ENCODE results near the gene RAMP3. TPM values are rescaled to one million over a fixed set of nuclear protein-coding genes. Genes with fewer than 3 reads are reported as not detected.

The RAMP3 gene
- total RNA-seq, 1 donor from 2014 or later, result 50.1 TPM

GRCh38 chr7:45138433-45139267 is 18.9 kb upstream of the RAMP3 start:
- intact Hi-C loops (cut with DNase I), result loop anchor here (10.0 kb wide), 1 partner anchor 284 kb away; no protein-coding TSS in a partner anchor
- DNase-seq (ENCODE audit: extremely low spot score in 2 of 2), result no peak
- TF ChIP-seq CTCF (IDR thresholded peaks at IDR 0.05), result no peak
- no peak for TF ChIP-seq POLR2AphosphoS5 (IDR thresholded peaks at IDR 0.05; ENCODE audit: insufficient read depth in 1 of 2, low read depth in 1 of 2)
- no peak for TF ChIP-seq POLR2A (IDR thresholded peaks at IDR 0.05)
- Histone ChIP-seq H3K4me3 (no peak overlapping the region), H3K27me3 (no peaks in the 10 kb centered on the region), H3K36me3 (no peaks in the 10 kb centered on the region), H3K27ac (no peak overlapping the region), H3K4me1 (no peaks in the 10 kb centered on the region), H3K9me3 (no peaks in the 10 kb centered on the region)

GRCh38 chr7:45140827-45141226 is 16.8 kb upstream of the RAMP3 start:
- Histone ChIP-seq H3K9me3 (no peaks in the 10 kb centered on the region), H3K27me3 (no peaks in the 10 kb centered on the region), H3K4me1 (no peaks in the 10 kb centered on the region), H3K27ac (no peak overlapping the region), H3K4me3 (no peak overlapping the region), H3K36me3 (no peaks in the 10 kb centered on the region)
- DNase-seq (ENCODE audit: extremely low spot score in 2 of 2), result no peak
- TF ChIP-seq POLR2AphosphoS5 (IDR thresholded peaks at IDR 0.05; ENCODE audit: insufficient read depth in 1 of 2, low read depth in 1 of 2) (no peak), POLR2A (IDR thresholded peaks at IDR 0.05) (no peak), CTCF (IDR thresholded peaks at IDR 0.05) (no peak)
- intact Hi-C loops (cut with DNase I), result no loop called here

- Histone ChIP-seq H3K4me1 (no peaks in the 10 kb centered on the region), H3K36me3 (no peaks in the 10 kb centered on the region), H3K27me3 (no peaks in the 10 kb centered on the region), H3K27ac (no peak overlapping the region), H3K9me3 (no peaks in the 10 kb centered on the region), H3K4me3 (no peak overlapping the region)
- intact Hi-C loops (cut with DNase I), result no loop called here
- no peak for DNase-seq (ENCODE audit: extremely low spot score in 2 of 2)
- TF ChIP-seq CTCF (IDR thresholded peaks at IDR 0.05) (no peak), POLR2A (IDR thresholded peaks at IDR 0.05) (no peak), POLR2AphosphoS5 (IDR thresholded peaks at IDR 0.05; ENCODE audit: insufficient read depth in 1 of 2, low read depth in 1 of 2) (no peak)
Measured at GRCh38 chr7:45143616-45144015, 14.0 kb upstream of the RAMP3 start.

GRCh38 chr7:45145881-45146280 is 11.7 kb upstream of the RAMP3 start:
- Histone ChIP-seq H3K27ac (no peak overlapping the region), H3K9me3 (no peaks in the 10 kb centered on the region), H3K4me3 (no peak overlapping the region), H3K4me1 (no peaks in the 10 kb centered on the region), H3K27me3 (no peaks in the 10 kb centered on the region), H3K36me3 (no peaks in the 10 kb centered on the region)
- intact Hi-C loops (cut with DNase I), result no loop called here
- DNase-seq (ENCODE audit: extremely low spot score in 2 of 2), result no peak
- no peak for TF ChIP-seq CTCF (IDR thresholded peaks at IDR 0.05)
- no peak for TF ChIP-seq POLR2AphosphoS5 (IDR thresholded peaks at IDR 0.05; ENCODE audit: insufficient read depth in 1 of 2, low read depth in 1 of 2)
- no peak for TF ChIP-seq POLR2A (IDR thresholded peaks at IDR 0.05)

Measured in vagina (tissue), 2 donors.